OCI-M1 (cell line): Measurements from ENCODE around the gene TANC2.
"Not testable (repeated sequence)": the region's sequence is repeated elsewhere in the genome, so short reads cannot be mapped to it uniquely, and the experiment has no call there.

Experiments
- DNase-seq: peaks from one replicate; lab custom pipeline; 2025; lab: John Stamatoyannopoulos, UW

TANC2 gene

DNA sequence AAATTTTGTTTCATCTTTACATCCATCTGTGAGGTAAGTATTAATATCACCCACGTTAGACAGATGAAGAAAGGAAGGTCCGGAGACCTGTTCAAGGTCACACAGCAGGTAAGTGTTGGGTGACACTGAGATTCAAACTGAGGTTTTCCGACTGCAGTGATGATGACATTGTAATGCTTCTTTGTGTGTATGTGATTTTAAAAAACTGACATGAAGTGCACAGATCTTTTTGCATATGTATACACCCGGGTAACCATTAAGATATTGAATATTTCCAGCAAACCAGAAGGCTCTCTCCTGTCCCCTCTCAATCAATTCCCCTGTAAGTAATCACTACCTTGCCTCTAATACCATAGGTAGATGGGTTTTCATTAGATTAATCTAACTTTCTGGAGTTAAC, 1.5 kb upstream of the TANC2 start:
- DNase-seq, result no peak

DNA sequence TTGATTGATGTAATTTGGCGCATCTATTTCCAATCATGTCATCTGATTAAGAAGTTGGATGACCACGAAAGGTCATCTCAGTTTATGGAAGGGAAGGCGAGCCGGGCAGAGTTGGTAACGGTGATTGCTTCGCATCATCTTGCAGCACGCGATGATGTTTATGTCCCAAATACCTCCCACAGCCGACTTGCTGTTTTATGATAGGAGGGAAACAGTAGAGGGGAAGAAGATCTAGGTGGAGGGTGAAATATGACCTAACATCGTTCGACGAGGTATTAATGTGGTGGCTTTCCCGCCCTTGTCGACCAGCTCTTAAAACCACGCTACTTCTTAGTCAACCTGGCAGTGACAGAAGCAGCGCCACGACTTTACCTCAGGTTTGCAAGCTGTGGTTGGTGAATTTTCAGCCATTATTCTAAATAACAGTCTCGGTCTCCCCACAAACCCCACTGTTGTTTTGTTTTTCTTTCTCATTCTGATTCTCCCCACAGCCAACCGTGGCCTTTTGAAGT, 805 bp upstream of the TANC2 start:
- DNase-seq, result no peak

DNA sequence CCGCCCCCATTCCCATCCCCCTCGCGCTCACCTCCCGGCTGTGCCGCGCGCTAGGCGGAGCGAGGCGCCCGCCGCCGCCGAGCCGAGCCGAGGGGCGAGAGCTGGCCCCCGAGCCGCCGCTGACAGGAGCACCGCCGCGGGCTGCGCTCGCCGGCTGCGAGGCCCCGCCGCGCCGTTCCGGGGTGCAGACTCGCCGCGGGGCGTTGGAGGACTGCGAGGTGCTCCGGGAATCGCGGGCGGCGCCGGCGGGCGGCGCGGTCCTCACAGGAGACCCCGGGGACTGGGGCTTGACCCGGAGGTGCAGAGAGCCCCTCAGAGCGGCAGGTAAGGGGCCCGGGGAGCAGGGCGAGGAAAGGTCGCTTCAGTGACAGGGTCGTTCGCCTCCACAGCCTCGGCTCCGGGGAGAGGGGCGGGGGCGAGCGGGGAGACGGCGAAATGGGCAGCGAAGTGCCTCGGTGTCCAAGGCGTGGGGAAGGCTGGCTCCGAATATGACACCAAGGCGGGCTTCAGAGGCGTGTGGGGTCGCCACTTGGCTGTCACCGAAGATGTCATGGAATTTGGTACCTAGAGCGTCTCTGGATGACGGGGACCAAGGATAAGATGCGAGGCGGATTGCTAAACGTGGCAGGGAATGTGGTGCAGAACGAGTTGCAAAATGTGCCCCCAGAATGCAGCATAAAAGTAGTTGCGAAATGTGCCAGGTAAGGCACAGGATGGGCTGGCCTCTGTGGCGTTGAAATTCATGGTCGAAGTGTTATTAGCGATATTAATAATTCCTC, 580 bp downstream of the TANC2 start:
- DNase-seq, result no peak

DNA sequence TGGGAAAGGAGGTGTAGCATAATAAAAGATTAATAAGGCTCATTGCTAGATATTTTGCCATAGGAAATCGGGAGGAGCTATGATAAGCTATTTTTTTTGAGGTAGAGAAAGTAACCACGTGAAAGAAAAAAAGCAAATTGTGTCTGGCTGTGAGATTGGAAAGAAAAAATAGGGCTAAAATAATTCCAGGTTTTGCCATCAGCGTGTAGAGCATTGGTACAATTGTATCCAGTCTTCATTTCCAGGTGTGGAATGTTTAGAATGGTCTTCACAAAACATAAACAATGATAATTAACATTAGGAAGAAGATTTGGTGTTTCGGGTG, 1.1 kb downstream of the TANC2 start:
- no peak for DNase-seq

DNA sequence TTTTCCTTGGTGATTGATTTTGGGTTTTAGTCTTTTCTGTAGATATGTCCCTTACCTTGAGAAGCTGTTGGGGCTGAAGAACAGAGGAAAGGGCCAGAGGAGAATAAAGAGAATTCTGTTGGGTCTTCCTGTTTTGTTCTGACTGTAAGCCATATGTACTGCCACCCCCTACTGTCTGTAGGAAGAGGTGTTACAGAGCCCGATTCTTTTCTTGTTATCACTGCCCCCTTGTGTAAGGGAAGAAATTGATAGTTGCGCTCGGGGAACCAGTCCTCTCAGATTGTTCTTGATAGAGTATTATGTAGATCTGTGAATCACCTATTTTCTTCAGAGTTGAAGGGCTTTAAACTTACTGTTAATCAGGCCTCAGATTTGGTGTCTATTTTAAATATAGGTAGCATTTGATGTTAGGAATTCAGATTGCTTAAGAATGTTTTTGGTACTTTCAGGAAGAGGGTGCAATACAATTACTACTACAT, 2.4 kb downstream of the TANC2 start:
- DNase-seq, result peak; percentile 91

DNA sequence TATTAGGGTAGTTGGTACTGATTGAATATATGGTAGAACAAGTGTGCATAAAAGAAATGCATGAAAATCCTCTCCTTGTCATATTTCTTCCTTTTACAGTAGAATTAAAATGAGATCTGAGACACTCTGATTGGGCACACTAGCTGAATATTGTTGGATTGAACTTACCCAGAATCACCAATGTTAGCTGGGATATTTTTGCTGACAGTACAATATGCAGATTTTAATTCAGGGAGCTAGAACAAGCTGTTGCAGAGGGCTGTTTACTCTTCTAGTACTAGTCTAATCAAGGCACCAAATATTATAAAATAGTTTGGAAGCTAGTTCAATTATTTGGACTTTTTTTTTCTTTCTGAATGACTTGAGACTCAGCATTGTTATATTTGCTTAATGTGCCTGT, 4.6 kb downstream of the TANC2 start:
- DNase-seq, result no peak

DNA sequence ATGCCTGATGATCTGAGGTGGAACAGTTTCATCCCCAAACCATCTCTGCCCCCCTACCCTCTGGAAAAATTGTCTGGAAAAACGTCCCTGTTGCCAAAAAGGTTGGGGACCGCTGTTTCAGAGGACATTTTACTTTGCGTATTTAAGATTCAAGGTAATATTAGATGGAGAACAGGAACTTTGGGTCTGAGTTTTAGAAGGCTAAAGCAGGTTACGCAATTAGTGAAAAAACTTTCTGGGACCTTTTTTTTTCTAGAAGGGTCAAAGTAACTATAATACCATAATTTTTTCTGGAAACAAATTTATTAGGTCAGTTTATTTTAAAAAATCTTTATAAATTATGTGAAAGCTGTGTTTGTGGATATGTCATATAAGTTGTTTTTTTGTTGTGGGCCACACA, 5.8 kb downstream of the TANC2 start:
- no peak for DNase-seq

DNA sequence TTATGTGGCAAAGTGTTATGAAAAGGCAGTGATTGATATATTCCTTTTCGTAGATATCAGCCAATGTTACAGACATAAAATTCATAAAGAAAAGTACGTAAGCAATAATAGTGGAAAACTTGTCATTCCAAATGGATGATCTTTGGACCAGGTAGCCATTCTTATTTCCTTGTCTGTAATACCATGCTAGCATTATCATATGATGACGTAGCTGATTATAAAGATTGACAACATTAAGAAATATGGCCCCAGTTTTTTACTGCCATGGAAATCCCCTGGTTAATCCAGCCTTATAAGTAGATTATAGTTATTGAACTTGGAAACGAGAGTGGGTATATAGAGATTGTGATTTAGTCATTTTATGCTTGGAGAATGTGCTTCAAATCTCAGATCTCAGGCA, 8.8 kb downstream of the TANC2 start:
- DNase-seq, result no peak

DNA sequence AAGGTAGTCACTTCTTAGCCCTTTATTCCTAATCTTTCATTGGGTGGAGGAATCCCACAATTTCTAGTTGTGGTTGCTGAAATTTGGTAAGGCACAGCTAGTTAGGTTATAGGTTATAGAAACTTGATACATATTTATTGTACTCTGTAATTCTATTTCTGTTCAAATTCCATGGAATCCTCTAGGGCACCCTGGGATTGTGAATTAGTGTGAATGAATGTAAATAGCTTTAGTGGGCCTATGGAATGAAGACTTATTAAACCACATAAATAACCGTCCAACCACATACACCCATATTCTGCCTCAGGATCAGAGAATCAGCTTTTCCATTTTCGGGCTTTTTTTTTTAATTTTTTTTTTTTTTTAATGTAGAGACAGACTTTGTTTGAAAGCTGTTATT, 9.2 kb downstream of the TANC2 start:
- DNase-seq, result no peak

DNA sequence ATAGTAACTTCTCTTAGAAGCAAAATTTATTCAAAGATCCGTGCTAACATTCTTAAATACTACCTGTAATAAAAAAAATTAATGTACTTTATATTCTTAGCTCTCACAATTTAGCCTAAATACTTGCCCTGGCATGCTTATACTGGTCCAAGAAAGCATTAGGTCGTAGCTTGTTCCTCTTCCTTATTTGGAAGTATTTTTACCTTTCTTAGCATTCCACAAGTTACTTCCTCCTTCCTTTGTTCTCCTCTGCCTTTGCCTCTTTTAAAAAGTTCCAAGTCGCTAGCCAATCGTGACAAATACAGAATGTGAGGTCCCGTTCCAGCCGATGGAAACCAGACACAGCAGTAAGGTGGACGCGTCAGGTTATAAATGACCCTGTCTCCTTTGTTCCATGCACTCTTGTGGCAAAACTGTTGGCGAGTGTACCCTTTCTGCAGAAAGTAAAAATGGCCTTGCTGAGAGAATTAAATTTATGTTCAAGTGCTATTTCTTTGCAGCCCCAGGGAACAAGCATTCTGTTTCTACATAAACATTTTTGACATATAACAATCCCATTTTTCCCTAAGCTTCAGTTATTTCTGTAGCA, 10.7 kb downstream of the TANC2 start:
- DNase-seq, result not testable (repeated sequence)

DNA sequence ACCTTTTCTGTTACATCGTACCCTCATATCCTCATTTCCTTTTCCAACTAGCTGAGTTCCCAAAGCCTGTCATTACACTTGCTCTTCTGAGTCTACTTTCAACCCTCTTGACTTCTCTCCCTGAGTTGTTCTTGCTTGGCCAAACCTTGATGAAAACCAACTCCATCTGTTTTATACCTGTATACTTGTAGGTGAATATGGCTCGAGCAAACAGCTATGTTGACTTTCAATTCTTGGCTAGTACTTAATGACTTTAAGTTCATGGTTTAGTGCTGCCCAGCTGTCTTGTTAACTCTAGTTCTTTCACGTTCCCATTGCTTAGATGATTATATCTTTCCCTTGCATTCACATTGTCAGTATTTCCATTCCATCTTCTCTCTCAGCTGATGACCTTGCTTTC, 14.8 kb downstream of the TANC2 start:
- DNase-seq, result no peak

DNA sequence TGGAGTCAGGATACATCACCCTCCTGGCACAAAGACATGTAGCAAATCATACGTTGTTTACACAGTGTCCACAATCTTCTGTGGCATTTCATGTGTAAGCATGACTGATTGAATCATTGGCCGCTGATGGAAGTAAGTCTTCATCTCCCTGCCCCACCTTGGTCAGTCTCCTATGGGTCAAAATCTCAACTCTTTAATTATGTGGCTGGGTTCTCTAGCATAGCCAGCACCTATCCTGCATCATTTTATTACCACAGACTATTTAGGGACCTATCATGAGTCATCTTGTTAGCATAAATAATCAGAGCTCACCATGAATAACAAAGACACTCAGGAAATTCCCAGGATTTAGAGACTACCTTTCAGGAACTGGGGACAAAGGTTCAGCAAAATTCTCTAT, 15.9 kb downstream of the TANC2 start:
- no peak for DNase-seq

DNA sequence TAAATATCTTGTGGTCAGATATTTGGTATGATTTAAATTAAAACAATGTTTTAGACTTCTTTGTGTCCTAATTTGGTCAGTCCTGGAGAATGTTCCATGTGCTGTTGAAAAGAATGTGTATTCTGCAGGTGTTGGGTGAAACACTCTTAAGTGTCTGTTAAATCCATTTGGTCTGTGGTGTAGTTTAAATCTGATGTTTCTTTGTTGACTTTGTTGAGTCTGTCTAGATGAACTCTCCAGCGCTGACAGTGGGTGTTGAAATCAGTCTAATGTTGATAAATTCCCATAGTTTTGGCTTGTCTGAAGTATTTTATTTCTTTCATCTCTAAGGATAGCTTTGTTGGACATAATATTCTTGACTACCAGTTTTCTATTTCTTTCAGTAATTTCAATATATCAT, 18.8 kb downstream of the TANC2 start:
- no peak for DNase-seq

DNA sequence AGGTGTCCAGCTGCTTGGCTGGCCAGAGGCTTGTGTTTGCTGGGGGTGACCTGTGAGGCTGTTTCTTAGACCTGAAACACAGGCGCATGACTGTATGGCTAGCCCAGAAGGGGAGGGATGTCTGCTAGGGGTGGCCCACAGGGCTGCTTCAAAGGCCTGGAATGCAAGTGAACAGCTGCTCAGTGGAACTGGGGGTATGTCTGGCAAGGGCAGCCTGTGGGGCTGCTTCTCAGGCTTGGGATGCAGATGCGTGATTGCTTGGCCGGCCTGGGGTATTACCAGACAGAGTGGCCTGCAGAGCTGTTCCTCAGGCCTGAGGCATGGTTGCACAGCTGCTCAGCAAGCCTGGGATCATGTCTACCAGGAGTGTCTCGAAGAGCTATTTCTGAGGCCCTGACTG, 20.5 kb downstream of the TANC2 start:
- no peak for DNase-seq

DNA sequence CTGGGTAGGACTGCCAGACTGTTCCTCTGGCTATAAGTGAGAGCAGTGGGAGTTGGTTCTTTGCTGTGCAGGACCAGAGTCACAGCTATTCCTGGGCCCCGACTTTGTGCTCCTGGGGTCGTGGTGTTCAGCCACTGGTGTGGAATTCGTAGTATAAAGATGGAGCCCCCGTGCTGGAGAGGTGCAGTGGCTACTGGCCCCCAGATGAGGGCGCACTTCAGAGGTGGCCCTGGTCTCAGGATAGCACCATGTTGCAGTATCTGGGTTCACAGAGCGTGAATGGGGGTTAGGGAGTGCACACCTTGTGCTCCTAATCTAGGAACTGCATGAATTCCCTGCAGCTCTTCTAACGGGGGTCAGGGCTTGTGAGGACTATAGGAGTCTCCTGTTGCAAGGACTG, 21.1 kb downstream of the TANC2 start:
- DNase-seq, result peak; percentile 19

DNA sequence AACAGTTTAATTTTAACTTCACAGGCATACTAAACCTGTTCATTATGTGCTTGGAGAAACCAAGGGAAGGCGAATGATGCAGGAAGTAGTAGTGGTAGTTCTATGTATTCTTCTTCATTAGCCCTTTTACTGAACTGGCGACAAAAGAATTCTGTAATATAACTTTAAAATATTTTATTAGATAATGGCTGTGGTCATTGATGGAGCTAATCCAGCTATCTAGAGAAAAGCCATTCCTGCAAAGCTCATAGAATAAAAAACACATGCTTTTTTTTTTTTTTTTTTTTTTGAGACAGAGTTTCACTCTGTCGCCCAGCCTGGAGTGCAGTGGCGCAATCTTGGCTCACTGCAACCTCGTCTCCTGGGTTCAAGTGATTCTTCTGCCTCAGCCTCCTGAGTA, 23.5 kb downstream of the TANC2 start:
- DNase-seq, result no peak

DNA sequence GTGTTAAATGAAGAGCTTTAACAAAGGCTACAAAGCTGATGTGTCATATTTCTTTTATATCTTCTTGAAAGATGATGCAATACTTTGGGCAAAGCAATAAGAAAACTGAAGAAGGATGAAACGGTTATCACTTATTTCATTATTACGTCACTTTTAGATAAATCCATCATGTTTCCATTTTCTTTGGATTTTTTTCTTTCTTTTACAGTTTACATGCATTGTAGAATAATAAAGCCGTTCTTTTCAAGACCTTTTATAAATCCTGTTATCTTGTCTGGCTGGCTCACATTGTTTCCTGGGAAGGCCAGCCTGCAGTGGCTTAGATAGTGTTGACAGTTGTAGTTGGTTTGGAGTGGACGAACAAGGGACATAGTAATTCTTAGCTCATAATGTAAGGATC, 28.9 kb downstream of the TANC2 start:
- peak; percentile 89 for DNase-seq

DNA sequence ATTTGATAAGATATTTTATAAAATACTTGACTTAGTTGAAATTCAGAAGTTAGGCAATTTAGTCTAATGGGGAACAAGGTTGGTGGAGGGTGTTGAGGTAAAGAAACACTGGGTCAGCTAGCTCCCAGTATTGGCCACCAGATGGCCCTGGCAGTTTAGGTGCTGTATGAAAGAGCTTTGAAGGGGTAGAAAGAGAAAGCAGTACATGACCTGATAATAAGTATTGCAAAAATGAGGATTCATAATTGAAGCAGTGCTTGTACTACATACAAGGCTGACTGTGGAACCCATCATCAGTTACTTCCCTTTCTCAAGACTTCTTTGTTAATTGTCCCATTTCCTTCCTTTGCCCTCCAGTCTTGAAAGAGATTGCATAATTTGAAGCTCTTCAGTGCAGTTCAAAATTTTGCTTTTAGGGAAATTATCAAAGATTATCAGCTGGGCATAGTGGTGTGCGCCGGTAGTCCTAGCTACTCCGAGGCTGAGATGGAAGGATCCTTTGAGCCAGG, 29.4 kb downstream of the TANC2 start:
- DNase-seq, result peak; percentile 92

DNA sequence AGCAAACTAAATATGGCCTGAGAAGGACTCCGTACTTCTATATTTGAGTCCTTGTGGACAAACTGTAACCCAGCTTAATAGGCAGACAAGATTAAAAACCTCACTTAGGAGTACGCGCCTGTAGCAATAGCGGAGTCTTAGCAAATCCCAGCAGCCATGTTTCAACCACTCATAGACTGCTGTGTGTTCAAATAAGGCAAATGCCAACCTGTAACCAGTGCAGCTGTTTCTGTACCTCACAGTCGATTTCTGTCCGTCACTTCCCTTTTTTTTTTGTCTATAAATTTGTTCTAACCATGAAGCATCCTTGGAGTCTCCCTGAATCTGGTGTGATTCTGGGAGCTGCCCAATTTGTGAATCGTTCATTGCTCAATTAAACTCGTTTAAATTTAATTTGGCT, 30.2 kb downstream of the TANC2 start:
- no peak for DNase-seq

DNA sequence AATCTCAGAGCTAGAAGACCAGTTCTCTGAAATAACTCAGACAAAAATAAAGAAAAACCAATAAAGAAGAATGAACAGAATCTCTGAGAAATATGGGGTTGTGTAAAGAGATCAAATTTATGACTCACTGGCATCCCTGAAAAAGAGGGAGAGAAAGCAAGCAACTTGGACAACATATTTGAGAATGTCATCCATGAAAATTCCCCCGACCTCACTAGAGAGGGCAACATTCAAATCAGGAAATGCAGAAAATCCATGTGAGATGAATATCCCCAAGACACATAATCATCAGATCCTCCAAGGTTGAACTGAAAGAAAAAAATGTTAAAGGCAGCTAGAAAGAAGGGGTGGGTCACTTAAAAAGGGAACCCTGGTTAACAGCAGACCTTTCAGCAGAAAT, 32.1 kb downstream of the TANC2 start:
- no peak for DNase-seq

DNA sequence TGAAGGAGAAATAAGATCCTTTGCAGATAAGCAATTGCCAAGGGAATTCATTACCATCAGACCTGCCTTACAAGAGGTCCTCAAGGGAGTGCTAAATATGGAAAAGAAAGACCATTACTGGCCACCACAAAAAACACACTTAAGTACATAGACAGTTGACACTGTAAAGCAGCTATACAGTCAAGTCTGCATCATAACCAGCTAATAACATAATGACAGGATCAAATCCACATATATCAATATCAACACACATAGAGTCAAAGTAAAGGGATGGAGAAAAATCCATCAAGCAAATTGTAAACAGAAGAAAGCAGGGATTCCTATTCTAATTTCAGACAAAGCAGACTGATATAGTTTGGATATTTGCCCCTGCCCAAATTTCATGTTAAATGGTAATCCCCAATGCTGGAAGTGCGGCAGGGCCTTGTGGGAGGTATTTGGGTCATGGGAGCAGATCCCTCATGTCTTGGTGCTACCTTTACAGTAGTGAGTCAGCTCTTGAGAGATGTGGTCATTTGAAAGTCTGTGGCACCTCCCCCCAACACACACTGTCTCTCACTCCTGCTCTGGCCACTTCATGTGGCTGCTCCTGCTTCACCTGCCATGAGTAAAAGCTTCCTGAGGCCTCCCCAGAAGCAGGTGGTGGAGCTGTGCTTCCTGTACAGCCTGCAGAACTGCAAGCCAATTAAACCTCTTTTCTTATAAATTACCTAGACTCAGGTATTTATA, 32.8 kb downstream of the TANC2 start:
- DNase-seq, result no peak

DNA sequence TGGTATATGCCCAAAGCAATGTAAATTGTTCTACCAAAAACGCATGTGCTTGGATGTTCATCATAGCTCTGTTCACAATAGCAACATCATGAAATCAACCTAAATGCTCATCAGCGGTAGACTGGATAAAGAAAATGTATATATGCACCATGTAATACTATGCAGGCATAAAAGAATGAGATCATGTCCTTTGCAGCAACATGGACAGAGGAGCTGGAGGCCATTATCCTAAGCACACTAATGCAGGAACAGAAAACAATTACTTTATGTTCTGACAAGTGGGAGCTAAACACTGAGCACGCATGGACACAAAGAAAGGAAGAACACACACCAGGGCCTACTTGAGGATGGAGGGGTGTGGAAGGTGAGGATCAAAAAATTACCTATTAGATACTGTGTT, 33.7 kb downstream of the TANC2 start:
- no peak for DNase-seq
